HG02973 (cell line): ENCODE results near the gene CCDC171.
"Not testable (repeated sequence)": the region's sequence is repeated elsewhere in the genome, so short reads cannot be mapped to it uniquely, and the experiment has no call there.

Source experiments
- ATAC-seq: cut with Tn5 transposase; IDR thresholded peaks from one replicate; pipeline ENCODE4 v1.9.1; 2021; ENCODE audit warnings: moderate library complexity; ENCODE audit not compliant: unreplicated experiment

The CCDC171 gene

GRCh38 chr9:15746905-15747304 is 194.1 kb downstream of the CCDC171 start:
- no peak for ATAC-seq

- no peak for ATAC-seq
These were observed 202.8 kb downstream of the CCDC171 start for GRCh38 chr9:15755660-15756059.

DNA sequence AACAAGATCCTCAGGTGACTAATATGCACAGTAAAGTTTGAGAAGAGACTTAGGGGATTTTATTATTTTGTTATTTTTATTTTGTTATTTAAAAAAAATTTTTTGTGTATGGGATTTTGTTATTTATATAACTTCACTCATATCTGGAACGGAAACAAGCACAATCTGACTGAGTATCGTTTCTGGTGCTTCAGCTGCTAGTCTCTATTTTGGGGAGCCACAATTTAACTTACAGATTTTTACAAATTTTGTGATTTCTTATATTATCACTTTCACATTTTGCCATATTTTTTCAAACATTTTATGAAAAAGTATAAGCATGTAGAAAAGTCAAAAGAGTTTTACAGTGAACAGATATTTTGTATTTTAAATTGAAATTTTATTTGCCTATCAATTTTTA is 208.7 kb downstream of the CCDC171 start:
- ATAC-seq: no peak

DNA sequence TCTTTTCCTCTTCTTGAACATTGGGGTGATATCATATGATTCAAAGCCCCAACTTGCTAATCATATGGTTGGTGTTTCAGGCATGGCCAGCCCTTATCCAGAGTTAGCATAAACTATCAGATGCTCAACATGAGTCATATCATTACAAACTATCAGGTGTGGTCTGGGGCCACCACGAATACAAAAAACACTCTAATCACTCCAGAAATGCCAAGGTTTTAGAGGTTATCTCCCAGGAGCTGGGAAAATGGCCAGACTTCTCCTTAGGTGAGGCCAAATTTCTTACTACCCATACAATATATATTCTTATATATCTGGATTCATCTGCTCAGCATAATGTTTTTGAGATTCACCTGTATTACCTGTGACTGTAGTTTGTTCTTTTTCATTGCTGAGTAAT is 210.5 kb downstream of the CCDC171 start:
- no peak for ATAC-seq

- ATAC-seq: no peak
These were observed 211.3 kb downstream of the CCDC171 start for GRCh38 chr9:15764131-15764530.

DNA sequence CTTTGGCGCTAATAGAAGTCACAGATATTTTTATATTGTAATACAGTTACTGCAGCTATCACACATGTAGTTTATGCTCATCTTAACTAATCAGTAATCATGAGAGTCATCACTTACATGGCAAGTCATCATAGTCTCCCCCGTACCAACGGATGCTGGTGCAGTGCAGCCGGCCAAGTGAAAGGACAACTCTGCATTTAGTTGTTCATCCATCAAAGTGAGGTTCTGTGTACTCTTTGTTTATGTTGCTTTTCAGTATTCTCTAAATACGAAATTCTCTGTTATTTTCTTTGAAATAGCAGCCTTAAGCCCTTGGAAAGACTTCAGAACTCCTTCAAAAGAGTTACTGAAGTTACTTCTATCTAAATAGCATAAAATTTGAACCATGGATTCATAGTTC is 216.7 kb downstream of the CCDC171 start:
- ATAC-seq: no peak

- ATAC-seq: no peak
These were observed 226.0 kb downstream of the CCDC171 start for GRCh38 chr9:15778861-15779260.

DNA sequence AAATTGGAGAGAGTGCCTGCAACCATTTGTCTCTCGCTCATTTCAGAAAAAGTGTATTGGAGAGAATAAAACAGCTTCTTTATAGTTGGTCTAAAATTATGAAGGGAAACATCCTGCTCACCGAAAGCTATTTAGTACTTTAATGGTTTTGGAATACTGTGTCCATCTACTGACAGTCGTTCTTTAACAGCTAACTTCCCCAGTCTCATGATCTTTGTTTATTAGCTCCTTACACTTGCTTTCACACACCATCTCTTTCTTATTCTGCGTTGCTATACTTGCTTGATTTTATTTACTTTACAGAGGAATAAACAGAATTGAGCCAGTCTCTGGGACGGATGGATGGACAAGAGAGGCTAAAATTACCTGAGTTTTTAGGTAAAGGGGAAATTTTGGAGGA is 229.3 kb downstream of the CCDC171 start:
- ATAC-seq: no peak

DNA sequence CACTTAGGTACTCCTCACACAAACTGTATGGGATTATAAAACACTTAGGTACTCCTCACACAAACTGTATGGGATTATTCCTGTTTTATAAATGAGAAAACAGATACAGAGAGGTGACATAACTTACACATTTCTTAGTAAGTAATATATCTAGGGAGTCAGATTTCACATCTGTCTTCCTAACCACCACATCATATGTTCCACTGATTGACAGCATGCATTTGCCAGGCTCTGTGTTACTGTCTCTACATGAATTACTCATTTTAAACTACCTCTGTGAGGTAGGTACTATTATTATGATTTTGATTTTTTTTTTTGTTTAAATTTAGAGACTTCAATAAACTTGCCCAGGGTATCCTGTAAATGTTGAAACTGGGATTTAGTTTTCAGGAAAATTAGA is 232.7 kb downstream of the CCDC171 start:
- no peak for ATAC-seq

GRCh38 chr9:15786616-15787015 is 233.8 kb downstream of the CCDC171 start:
- no peak for ATAC-seq

GRCh38 chr9:15810219-15810899 is 257.5 kb downstream of the CCDC171 start:
- ATAC-seq: not testable (repeated sequence)

GRCh38 chr9:15813076-15813475 is 260.2 kb downstream of the CCDC171 start:
- no peak for ATAC-seq

DNA sequence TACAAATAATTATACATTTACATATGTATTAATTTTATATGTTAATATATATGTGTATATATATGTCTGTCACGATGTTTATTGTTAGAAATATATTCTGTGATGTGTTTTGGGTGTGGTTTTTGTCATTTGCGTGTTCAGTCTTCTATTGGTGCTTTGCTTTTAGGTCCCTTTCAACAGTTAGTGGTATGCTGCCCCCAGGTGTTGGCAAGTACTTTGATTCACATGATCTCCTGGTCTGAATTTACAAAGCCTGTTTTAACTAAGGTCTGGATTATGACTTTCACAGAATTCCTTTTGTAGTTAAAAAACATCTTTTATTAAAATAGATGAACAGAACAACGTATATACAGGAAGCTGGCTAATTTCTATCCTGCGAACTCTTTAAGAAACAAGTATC is 271.5 kb downstream of the CCDC171 start:
- ATAC-seq: no peak

- ATAC-seq: no peak
These were observed 278.5 kb downstream of the CCDC171 start for GRCh38 chr9:15831384-15831783.

GRCh38 chr9:15834541-15834940 is 281.7 kb downstream of the CCDC171 start:
- no peak for ATAC-seq

- ATAC-seq: peak; percentile 87
These were observed 284.3 kb downstream of the CCDC171 start for GRCh38 chr9:15837079-15837679.

DNA sequence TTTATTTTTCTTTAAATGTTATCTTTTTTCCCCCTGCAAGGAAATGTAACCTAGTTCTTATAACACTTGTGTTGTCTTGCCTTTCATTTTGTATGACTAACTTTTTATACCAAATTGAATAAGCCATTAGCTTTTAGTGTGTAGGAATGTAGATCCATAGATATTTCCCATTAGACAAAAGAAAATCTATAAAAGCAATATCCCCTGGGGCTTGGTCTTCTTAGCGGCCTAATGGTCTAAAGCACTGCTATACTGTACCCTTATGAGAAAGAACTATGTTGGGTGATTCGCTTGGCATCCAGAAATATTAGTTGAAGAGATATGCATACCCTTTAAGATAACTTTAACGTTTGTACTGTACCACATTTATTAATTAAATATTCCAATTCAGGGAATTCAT is 289.2 kb downstream of the CCDC171 start:
- ATAC-seq: no peak

GRCh38 chr9:15843316-15843715 is 290.5 kb downstream of the CCDC171 start:
- ATAC-seq: no peak

DNA sequence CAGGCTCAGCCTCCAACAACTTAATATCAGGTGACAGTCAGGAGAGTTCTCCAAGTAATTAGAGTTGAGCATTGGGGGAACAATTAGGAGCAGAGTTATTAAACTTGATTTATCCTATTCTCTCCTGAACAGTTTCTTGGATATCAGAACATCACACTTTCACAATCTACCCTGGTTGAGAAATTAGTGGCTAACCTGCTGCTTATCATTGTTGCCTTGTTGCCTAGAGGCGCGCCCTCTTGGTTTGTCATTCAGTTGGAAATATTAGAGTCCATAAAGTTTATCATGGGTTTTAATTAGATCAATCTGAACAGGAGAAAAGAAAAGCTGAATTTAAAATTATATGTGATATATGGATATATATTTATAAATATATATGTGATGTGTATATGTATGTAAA is 291.1 kb downstream of the CCDC171 start:
- no peak for ATAC-seq

GRCh38 chr9:15846611-15847010 is 293.8 kb downstream of the CCDC171 start:
- ATAC-seq: no peak

DNA sequence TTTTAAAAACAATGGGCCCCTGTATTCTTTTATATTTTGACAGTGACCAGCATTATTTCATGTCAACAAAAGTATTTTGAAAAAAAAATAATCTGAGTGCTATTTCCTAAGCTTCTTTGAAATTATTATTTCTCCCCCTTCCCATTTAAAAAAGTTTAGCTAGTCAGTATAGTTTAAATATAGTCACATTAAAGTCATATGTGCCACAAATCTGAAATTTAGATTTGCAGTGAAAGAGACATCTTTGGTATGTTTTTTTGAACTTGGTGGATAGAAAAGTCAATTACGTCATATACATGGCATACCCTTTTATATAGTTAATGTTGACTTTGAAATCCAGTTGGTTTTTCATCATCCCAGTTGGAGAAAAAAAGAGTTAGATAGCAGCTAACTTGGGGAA is 297.0 kb downstream of the CCDC171 start:
- ATAC-seq: no peak

GRCh38 chr9:15851766-15852165 is 298.9 kb downstream of the CCDC171 start:
- no peak for ATAC-seq

DNA sequence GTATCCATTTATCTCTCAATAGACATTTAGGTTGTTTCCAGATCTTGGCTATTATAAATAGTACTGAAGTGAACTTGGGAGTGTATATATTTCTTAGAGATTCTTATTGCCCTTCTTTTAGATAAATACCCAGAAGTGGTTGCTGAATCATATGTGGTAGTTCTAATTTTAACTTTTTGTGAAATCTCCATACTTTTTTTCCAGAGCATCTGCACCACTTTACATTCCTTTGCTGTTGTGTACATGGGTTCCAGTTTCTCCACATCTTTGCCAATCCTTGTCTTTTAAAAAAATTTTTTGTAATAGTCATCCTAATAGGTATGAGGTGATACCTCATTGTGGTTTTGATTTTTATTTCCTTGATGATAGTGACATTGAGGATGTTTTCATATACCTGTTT is 303.7 kb downstream of the CCDC171 start:
- no peak for ATAC-seq
